DND-41 (cell line): ENCODE measurements around the gene LHFPL2.

ENCODE experiments used
- CTCF ChIP-seq: IDR thresholded peaks from 2 replicates; pipeline ENCODE4 v1.5.1; 2012; ENCODE audit warnings: borderline replicate concordance, low read length, moderate library complexity, mild to moderate bottlenecking; ENCODE audit not compliant: poor library complexity, severe bottlenecking; ENCODE audit errors: extremely low read depth
- EZH2 ChIP-seq: IDR thresholded peaks from 3 replicates; pipeline ENCODE4 v1.6.1; 2012; ENCODE audit warnings: borderline replicate concordance, low read depth, mild to moderate bottlenecking, moderate library complexity, low read length, inconsistent platforms; ENCODE audit not compliant: severe bottlenecking

GRCh38 chr5:78487846-78488245 lies 160.7 kb downstream of the LHFPL2 start:
- TF ChIP-seq EZH2 (no peak), CTCF (no peak)
